Measurements from ENCODE around the gene EXOC2.

DNA sequence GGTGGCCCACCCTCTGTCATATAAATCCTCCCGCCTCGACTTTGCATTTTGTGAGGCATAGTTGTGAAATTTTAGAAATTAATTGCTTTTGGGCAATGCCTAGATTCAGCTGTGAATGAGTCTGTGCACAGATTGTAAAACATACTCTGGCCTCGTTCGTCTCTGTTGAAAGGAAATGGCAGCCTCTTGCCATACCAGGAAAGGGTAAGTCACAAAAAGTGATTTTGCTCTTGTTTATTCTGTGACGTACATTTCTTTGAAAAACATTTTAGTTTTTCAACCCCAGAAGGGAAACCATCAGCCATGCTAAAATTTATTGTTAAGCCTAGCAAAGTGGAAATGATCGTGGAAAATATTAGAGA lies 15.3 kb upstream of the EXOC2 start:
- TF ChIP-seq, protein P1, sequence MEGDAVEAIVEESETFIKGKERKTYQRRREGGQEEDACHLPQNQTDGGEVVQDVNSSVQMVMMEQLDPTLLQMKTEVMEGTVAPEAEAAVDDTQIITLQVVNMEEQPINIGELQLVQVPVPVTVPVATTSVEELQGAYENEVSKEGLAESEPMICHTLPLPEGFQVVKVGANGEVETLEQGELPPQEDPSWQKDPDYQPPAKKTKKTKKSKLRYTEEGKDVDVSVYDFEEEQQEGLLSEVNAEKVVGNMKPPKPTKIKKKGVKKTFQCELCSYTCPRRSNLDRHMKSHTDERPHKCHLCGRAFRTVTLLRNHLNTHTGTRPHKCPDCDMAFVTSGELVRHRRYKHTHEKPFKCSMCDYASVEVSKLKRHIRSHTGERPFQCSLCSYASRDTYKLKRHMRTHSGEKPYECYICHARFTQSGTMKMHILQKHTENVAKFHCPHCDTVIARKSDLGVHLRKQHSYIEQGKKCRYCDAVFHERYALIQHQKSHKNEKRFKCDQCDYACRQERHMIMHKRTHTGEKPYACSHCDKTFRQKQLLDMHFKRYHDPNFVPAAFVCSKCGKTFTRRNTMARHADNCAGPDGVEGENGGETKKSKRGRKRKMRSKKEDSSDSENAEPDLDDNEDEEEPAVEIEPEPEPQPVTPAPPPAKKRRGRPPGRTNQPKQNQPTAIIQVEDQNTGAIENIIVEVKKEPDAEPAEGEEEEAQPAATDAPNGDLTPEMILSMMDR (IDR thresholded peaks at IDR 0.05; ENCODE audit: low read depth, low read length, poor library complexity, severe bottlenecking): no peak
- no peak for TF ChIP-seq EZH2phosphoT487 (IDR thresholded peaks at IDR 0.05; ENCODE audit: borderline replicate concordance, low read length)

All from DOHH2 (cell line).